Measurements from ENCODE around the gene FRS2.

Gene FRS2

GRCh38 chr12:69501154-69501895 lies 31.1 kb downstream of the FRS2 start:
- no peak for DNase-seq (ENCODE audit: low read depth)

GRCh38 chr12:69502345-69503081 lies 32.3 kb downstream of the FRS2 start:
- DNase-seq (ENCODE audit: low read depth): no peak

- DNase-seq (ENCODE audit: low read depth): no peak
Observed at GRCh38 chr12:69508091-69508490, 37.9 kb downstream of the FRS2 start.

GRCh38 chr12:69508621-69509020 lies 38.4 kb downstream of the FRS2 start:
- DNase-seq (ENCODE audit: low read depth): no peak

GRCh38 chr12:69509308-69509736 lies 39.1 kb downstream of the FRS2 start:
- DNase-seq (ENCODE audit: low read depth): no peak

GRCh38 chr12:69509904-69510827 lies 40.0 kb downstream of the FRS2 start:
- no peak for DNase-seq (ENCODE audit: low read depth)

GRCh38 chr12:69511016-69511415 lies 40.8 kb downstream of the FRS2 start:
- DNase-seq (ENCODE audit: low read depth): no peak

- no peak for DNase-seq (ENCODE audit: low read depth)
Observed at GRCh38 chr12:69511469-69512267, 41.5 kb downstream of the FRS2 start.

GRCh38 chr12:69512820-69513219 lies 42.6 kb downstream of the FRS2 start:
- DNase-seq (ENCODE audit: low read depth): no peak

- no peak for DNase-seq (ENCODE audit: low read depth)
Observed at GRCh38 chr12:69513297-69513696, 43.1 kb downstream of the FRS2 start.

- DNase-seq (ENCODE audit: low read depth): no peak
Observed at GRCh38 chr12:69514111-69514510, 43.9 kb downstream of the FRS2 start.

GRCh38 chr12:69514845-69515244 lies 44.7 kb downstream of the FRS2 start:
- no peak for DNase-seq (ENCODE audit: low read depth)

GRCh38 chr12:69515394-69515930 lies 45.3 kb downstream of the FRS2 start:
- DNase-seq (ENCODE audit: low read depth): no peak

GRCh38 chr12:69516950-69517349 lies 46.8 kb downstream of the FRS2 start:
- DNase-seq (ENCODE audit: low read depth): no peak

GRCh38 chr12:69517406-69517805 lies 47.2 kb downstream of the FRS2 start:
- DNase-seq (ENCODE audit: low read depth): no peak

GRCh38 chr12:69519871-69520270 lies 49.7 kb downstream of the FRS2 start:
- DNase-seq (ENCODE audit: low read depth): no peak

- DNase-seq (ENCODE audit: low read depth): no peak
Observed at GRCh38 chr12:69523433-69524330, 53.5 kb downstream of the FRS2 start.

GRCh38 chr12:69524331-69524630 lies 54.1 kb downstream of the FRS2 start:
- no peak for DNase-seq (ENCODE audit: low read depth)

GRCh38 chr12:69524755-69525469 lies 54.7 kb downstream of the FRS2 start:
- DNase-seq (ENCODE audit: low read depth): no peak

All from activated T-cell treated with anti-CD3 and anti-CD28 coated beads for 48 hours (primary cell).